ENCODE results near the gene ZFX.
"Not testable (repeated sequence)": the region's sequence is repeated elsewhere in the genome, so short reads cannot be mapped to it uniquely, and the experiment has no call there.

ZFX gene

DNA sequence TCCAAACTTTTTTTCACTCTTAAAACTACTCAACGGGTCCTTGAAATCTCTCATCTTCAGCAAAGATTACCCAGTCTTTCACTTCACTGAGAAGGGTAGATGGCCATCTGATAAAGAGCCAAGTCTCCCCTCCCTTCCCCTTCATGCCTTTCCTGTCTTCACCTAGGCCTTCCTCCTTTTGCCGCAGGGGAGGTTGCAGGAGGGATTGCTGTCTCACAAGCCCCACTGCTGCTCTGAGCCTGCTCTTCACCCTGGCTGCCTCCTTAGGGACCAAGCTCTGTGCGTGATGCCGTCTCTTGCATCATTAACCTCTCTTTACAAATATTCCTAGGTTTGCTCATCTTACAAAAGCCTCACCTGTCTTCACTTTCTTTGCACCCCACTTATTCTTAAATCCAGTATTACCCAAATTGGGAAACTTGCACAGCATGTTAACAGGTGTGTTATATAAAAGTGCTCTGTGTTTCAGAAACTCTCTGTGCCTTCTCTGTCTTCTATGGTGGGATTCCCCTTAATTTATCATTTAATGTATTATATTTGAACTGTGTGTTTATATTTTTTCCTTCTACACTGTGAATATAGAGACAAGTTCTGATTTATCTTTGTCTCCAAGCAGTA is 3.8 kb downstream of the ZFX start:
- no peak for FAIRE-seq

DNA sequence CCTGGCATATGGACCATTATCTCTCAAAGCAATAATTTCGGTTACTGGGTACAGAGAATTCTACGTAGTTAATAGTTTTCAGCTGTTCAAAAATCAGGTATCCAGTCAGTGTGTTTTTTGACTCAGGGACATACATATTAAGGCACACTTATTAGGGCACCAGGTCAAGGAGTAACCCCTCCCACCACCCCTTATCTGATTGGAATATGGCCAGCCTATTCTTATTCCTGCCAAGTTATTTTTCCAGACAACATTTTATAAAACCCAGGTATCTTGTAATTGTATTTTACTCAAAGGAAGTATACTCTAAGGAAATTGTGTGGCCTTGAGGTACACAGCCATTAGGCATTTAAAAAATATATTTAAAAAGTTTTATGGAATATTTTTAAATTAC is 4.3 kb downstream of the ZFX start:
- peak; percentile 86 for FAIRE-seq

DNA sequence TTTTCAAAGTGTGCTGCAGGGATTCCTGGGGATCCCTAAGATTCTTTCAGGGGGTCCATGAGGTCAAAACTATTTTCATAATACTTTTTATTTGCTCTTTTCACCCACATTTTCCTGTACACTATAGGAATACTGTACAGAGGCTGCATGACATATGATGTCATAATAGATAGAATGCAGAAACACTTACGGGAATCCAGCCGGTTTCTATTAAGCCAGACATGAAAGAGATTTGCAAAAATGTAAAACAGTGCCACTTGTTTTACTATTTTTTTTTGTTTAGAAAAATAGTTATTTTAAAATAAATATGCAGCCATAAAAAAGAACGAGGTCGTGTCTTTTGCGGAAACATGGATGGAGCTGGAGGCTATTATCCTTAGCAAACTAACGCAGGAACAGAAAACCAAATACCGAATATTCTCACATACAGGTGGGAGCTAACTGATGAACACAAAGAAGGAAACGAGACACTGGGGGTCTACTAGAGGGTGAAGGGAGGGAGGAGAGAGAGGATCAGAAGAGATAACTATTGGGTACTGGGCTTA is 5.0 kb downstream of the ZFX start:
- FAIRE-seq: peak; percentile 98

DNA sequence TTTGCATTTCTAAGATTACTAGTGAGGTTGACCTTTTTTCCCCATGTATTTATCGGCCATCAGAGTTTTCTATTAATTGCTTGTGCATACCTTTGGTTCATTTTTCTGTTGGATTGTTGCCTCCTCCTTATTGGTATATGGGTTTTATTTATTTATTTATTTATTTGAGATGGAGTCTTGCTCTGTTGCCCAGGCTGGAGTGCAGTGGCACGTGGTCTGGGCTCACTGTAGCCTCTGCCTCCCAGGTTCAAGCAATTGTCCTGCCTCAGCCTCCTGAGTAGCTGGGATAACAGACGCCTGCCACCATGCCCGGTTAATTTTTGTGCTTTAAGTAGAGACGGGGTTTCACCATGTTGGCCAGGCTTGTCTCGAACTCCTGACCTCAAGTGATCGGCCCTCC is 6.2 kb downstream of the ZFX start:
- FAIRE-seq: not testable (repeated sequence)

DNA sequence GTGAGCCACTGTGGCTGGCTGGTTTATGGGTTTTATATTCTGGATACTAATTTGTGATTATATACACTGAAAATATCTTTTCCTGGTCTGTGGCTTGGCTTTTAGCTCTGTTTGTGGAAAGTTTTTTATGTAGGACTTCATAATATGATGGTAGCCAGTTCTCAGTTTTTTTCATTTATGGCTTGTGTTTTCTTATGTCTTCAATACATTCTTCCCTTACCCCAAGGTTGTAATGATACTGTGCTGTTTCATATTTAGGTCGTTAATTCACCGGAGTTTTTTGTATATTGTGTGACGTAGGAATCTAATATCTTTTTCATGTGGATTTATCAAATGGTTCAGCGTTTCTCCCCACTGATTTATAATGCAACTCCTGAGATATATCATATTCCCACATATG is 6.6 kb downstream of the ZFX start:
- FAIRE-seq: no peak

DNA sequence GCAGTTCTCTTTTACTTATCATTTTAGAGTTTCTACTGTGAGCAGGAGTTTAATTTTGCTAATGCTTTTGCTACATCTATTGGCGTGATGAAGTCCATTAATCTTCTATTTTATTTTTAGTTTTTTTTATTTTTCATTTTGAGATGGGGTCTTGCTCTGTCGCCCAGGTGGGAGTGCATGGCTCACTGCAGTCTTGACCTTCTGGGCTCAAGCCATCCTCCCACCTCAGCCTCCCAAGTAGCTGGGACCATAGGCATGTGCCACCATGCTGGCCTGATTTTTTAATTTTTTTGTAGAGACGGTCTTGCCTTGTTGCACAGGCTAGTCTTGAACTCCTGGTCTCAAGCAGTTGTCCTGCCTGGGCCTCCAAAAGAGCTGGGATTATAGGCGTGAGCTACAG is 9.4 kb downstream of the ZFX start:
- FAIRE-seq: no peak

DNA sequence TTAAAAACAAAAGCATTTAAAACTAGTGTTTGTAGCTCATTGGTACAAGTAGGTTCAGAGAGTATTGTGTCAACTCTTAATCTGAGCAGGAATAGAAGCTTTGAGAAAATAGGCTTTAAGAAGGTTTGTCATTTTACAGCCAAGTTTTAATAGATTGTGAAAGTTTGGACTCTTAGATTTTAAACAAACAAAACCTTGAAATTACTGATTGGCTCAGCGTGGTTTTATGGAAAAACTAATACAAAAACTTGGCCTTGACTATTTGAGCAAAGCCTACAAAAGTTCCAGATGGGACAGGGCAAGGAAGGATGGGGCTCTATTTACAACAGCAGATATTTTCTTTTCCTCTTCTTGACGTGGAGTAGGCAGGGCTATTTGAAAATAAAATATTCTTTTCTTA is 16.5 kb downstream of the ZFX start:
- FAIRE-seq: no peak

DNA sequence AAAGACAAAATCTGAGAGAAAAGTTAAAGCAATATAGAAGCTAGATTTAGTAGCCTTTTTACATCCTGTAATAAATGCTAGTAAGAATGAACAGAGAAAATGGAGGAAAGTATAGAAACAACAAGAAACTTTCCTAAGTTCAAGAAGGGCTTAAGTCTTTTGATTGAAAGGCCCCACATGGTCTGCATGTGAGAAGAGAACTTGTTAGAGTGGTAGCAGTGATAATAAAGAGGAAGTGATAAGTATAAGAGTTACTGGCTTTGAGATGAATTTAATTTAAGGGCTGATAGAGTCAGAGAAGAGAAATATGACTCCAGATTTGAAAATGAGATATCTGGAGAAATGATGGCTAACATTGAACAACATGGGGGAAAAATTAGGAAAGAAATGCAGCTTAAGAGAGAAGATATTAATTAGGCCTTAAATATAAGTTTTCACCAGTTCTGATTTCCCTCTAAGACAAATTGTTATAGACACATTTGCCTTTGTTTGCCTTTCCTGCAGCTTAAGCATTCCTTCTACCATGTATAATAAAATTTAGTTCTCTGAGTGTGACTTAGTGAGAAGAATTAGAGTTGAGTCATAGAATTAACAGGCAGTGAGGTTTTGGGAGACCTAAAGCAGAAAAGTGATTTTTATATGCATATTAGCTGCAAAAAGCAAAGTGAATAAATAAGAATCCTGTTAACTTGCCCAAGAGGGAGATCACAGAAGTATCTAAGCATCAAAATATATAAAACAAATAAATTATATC is 18.4 kb downstream of the ZFX start:
- FAIRE-seq: no peak

DNA sequence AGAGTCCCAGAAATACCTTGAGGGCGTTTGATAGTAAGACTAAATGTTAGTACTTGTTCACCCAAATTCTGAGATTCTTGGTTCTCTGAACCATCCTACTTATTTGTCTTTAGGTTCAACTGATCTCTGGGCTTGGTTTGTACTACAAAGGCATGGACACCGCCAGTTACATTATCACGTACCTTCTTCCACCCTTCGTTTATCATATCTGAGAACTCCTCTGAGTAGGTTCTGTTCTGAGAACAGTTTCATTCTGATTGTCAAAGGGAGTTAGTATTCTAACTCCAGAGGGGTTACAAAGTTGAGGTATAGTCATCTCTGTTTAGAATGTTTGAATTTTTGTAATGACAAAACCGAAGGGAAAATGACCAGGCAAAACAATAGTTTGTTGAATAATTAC is 19.3 kb downstream of the ZFX start:
- no peak for FAIRE-seq

DNA sequence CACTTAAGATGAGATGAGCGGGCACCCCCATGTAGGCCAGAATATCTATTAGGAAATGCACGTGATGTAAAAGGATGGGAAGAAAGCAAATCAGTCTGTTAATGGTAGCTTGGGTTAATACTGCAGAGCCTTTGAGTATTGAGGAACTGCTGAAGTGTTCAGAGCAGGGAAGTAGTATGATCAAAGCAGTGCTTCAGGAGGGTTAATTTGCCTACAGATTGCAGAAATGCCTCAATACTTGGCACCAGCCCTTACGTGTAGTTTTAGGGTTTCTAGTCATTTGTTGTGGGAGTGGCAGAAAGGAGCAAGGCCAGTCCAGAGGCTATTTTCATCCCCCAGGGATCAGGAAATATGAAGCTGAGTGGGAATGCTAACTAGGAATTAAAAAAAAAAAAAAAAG is 19.7 kb downstream of the ZFX start:
- FAIRE-seq: no peak

DNA sequence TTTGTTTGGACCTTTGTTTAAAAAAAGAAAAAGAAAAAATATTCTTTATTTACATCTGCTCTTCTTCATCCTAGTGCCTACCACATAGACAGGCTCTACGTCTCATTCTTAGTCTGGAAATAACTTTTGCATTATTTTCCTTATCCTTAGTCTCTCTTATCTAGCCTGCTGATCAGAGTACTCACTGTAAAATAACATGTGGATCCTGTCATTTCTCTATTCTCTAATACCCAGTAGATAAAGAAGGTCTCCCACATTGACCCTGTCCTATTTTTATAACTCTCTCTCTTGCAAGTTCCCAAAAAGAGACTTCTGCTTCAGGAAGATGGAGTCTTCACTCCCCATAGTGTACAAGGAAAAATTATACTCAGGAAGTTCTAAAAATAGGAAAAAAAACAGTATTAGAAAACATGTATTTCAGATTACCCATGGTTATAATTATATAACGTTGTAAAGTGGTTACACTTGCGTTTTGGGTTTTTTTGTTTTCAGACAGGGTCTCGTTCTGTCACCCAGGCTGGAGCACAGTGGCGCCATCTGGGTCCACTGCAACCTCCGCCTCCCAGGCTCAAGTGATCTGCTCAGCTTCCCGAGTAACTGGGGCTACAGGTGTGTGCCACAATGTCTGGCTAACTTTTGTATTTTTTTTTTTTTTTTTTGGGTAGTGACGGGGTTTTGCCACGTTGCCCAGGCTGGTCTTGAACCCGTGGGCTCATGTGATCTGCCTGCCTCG is 23.8 kb downstream of the ZFX start:
- FAIRE-seq: no peak

DNA sequence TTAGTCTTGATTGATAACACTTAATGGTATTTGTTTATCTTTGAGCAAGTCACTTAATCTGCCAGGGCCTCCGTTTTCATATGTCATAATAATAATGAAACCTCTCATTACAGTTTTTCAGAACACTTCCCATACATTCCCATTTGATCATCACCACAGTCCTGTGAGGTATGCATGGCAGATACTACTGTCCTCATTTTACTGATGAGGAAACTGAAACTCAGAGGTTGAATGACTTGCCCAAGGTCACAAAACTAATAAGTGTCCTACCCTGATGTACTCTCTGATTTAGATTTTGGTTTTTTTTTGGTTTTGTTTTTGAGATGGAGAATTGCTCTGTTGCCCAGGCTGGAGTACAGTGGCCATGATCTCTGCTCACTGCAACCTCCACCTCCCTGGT is 25.7 kb downstream of the ZFX start:
- FAIRE-seq: no peak

DNA sequence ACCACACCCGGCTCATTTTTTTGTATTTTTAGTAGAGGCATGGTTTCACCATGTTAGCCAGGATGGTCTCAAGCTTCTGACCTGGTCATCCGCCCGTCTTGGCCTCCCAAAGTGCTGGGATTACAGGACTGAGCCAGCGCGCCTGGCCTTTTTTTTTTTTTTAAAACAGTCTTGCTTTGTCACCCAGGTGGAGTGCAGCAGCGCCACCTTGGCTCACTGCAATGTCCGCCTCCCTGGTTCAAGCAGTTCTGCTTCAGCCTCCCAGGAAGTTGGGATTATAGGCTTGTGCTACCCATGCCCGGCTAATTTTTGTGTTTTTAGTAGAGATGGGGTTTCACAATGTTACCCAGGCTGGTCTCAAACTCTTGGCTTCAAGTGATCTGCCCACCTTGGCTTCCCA is 28.9 kb downstream of the ZFX start:
- no peak for FAIRE-seq

DNA sequence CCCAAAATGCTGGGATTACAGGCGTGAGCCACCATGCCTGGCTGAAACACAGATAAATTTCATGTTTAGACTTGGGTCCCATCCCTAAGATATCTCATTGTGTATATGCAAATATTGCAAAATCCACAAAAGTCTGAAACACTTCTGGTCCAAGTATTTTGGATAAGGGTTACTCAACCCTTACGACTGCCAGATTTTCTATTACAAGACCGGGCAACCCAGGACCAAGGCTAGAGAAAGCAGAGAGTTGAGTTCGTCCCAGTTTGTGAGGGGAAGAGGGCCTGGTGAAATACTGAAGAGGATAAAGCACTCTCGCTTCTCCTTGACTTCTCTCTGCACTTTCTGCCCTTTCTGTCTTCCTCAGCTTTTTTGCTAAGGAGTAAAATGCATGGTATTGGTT is 34.5 kb downstream of the ZFX start:
- no peak for FAIRE-seq

DNA sequence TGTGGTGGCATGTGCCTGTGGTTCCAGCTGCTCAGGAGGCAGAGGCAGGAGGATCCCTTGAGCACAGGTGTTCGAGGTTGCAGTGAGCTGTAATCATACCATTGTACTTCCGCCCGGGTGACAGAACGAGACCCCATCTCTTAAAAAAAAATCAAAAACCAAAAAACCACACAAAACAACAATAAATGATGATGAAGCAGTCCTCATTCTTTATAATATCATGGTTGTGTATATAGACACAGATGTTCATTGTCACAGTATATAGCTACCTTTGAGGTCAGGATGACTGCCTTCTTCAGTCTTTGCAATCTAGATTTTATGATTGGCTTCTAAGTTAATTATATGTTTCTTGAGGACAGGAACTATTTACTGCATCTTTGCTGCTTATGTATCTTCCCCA is 37.0 kb downstream of the ZFX start:
- FAIRE-seq: no peak

DNA sequence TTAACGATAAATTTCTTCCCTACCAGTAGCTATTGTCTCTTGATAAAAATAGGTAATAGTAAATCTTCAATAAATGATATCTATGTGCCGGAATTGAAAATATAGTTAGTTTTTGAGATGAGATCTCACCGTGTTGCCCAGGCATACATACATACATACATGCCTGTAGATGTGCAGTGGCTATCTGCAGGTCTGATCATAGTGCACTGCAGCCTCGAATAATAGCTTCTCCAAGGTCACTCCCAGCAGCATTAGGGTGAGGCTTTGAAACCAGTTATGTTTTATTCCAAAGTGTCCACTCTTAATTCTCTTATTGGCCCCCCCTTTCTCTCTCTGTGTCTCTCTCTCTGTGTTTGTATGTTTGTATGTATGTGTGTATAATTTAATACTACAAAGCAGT is 37.5 kb downstream of the ZFX start:
- FAIRE-seq: no peak

DNA sequence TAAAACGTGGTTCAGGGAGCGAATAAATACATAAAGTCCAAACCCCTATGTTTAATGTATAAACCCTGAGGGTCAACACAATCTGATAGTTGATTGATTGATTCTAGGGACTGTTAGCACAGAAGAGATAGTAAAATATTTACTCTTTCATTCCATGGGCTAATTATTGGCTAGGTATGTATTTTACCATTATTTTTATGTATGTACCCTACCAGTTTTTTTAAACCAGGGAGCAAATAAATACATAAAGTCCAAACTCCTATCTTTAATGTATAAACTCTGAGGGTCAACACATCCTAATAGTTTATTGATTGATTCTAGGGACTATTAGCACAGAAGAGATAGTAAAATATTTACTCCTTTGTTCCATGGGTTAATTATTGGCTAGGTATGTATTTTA is 40.0 kb downstream of the ZFX start:
- no peak for FAIRE-seq

DNA sequence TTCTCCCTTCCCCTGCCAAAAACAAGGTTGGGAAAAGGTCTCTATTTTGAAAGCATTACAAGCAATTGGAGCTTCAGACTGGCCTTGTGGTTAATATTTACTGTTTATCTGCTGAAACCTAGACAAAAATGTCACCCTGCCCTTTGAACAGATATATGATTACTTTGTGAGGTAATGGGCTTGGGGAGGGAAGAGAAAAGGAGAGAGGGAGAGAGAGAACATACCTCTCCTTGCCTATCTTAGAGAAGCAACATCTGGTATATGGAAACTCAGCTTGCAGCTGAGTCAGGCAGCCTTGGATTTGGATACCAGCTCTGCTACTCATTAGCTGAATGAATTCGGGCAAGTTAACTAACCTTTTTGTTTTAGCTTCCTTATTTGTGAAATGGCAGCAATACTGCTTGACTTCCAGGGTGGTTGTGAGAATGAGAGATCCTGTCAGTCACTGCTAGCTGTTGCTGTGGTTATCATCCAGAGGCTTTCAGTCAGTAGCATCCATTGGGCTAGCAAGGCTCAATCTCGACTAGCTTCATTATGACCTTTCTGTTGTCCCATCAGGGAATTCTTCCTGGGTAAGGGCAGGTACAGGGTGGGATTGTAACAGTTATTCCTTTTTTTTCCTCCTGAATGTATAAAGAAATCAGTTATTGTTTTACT is 41.1 kb downstream of the ZFX start:
- no peak for FAIRE-seq

DNA sequence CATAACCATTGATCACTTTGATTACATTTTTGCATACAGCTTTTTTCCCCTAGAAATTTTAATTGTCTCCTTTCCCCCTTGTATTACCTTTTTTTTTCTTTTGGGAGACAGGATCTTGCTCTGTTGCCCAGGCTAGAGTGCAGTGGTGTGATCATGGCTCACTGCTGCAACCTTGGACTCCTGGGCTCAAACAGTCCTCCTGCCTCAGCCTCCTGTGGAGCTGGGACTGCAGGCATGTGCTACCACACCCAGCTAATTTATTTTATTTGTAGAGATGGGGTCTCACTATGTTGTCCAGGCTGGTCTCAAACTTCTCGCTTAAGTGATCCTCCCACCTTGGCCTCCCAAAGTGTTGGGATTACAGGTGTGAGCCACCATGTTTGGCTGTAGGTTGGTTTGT is 47.0 kb downstream of the ZFX start:
- FAIRE-seq: no peak

DNA sequence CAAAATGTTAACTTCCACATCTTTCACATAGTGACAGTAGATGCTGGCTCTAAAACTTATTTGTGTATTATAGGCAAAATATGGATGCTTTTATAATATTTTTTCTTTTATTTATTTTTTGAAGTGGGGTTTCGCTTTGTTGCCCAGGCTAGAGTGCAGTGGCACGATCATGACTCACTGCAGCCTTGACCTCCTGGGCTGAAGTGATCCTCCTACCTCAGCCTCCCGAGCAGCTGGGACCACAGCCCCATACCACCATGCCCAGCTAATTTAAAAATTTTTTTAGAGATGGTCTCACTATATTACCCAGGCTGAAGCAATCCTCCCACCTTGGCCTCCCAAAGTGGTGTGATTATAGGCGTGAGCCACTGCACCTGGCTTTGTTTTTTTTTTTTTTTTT is 48.6 kb downstream of the ZFX start:
- FAIRE-seq: no peak

DNA sequence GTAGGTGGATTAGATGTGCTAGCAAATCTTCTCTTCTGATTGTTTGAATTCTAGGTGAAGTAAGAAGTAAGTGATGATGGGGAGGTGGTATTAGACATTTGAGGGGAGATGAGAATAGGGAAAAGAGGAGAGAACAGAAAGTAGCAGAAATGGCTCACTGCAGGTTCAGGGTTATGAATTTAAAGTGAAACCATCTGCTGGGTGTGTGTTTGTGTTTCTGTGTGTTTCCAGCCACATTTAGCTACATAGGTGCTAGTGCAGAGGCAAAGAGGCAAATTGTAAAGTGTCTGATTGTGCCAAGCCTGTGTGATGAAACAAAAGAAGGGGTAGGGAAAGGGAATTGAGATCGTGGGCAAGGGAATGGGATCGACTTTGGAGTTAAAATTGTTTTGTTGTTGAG is 50.6 kb downstream of the ZFX start:
- no peak for FAIRE-seq

DNA sequence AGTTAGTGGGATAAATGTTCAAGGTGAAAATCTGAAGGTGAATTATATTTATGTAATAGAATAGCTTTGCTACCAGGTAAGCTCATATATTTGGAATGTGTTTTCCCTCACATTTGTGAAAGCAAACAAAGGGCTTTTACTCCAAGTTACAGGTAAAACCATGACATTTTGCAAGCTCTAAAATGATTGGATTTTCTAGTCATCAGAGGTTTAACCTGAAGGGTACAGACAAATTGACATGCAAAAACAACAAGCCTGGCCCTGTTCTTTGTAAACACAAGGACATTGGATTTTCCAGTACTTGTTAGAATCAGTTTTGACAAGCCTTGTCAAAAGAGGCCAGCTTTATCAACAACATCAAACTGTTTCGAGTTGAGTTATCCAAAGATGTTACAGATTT is 51.7 kb downstream of the ZFX start:
- no peak for FAIRE-seq

DNA sequence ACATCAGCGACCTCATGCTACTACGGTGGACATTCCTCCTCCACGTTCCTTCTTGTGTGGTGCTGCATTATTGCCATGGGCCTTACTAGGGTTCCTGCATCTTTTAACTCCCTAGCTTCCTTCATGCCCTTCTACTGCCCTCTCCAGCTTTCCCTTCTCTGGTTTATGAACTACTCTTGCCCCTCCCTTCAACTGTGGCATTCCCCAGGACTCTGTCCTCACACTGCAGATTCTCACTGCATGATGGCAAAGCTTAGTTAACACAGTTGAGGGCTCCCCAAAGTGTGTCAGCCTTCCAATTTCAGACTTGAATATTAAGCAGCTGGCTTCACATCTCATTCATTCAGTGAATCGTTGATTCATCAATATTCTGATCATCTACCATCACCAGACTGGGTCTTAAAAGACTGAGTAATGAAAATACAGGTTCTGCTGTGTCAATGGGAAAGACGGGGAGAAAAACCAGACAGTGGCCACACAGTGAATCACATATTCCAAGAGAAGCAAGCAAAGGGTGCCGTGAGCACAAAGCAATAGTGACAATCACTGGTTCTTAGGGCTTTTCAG is 53.0 kb downstream of the ZFX start:
- FAIRE-seq: no peak
